Ectodermal cell (in vitro differentiated cells): ENCODE measurements around the gene DNAH9.

Experiments used
- H3K27ac ChIP-seq: 2 replicates; pipeline ENCODE4 v1.7.0; 2013; ENCODE audit warnings: mild to moderate bottlenecking, low read depth, low read length; ENCODE audit not compliant: insufficient read depth, poor library complexity, severe bottlenecking
- H3K27me3 ChIP-seq: 2 replicates; pipeline ENCODE4 v1.7.0; 2013; ENCODE audit warnings: mild to moderate bottlenecking, low read length; ENCODE audit not compliant: insufficient read depth, control insufficient read depth, poor library complexity, severe bottlenecking
- H3K36me3 ChIP-seq: one replicate; pipeline ENCODE4 v1.7.0; 2013; ENCODE audit warnings: low read length; ENCODE audit not compliant: control insufficient read depth, insufficient read depth
- H3K4me1 ChIP-seq: one replicate; pipeline ENCODE4 v1.7.0; 2013; ENCODE audit warnings: low read length; ENCODE audit not compliant: control insufficient read depth, insufficient read depth
- H3K4me3 ChIP-seq: 2 replicates; pipeline ENCODE4 v1.7.0; 2013; ENCODE audit warnings: low read depth, low read length, control low read depth; ENCODE audit not compliant: insufficient read depth
- H3K9me3 ChIP-seq: 2 replicates; pipeline ENCODE4 v1.7.0; 2013; ENCODE audit warnings: mild to moderate bottlenecking, low read length, moderate library complexity; ENCODE audit not compliant: control insufficient read depth
- WGBS, 2 experiments: methylation state at CpG; one replicate each; pipeline ENCODE4 v1.1.7; 2013; ENCODE audit warnings: missing lambda C conversion rate in 2 of 2; 5-methylcytosine and 5-hydroxymethylcytosine counted together

DNAH9 gene

GRCh38 chr17:11795906-11796305, 197.6 kb downstream of the DNAH9 start:
- no peak overlapping the region for H3K4me3 ChIP-seq
- no peaks in the 10 kb centered on the region for H3K36me3 ChIP-seq
- WGBS, 2 experiments: 94 to 95% methylated on average over 1 of the region's 1 CpG
- H3K27ac ChIP-seq: no peak overlapping the region
- no peaks in the 10 kb centered on the region for H3K4me1 ChIP-seq
- H3K9me3 ChIP-seq: no peaks in the 10 kb centered on the region
- no peaks in the 10 kb centered on the region for H3K27me3 ChIP-seq

GRCh38 chr17:11797803-11798202, 199.5 kb downstream of the DNAH9 start:
- Histone ChIP-seq H3K36me3 (no peaks in the 10 kb centered on the region), H3K4me1 (no peaks in the 10 kb centered on the region), H3K27ac (no peak overlapping the region), H3K9me3 (no peaks in the 10 kb centered on the region), H3K27me3 (no peaks in the 10 kb centered on the region), H3K4me3 (no peak overlapping the region)
- WGBS, 2 experiments: 90 to 94% methylated on average over 8 of the region's 8 CpGs

- WGBS, 2 experiments: 71 to 79% methylated on average over 8 to 9 of the region's 9 CpGs
- no peaks in the 10 kb centered on the region for H3K9me3 ChIP-seq
- H3K36me3 ChIP-seq: no peaks in the 10 kb centered on the region
- H3K4me3 ChIP-seq: no peak overlapping the region
- no peaks in the 10 kb centered on the region for H3K27me3 ChIP-seq
- peaks cover 7% of the 10 kb centered on the region for H3K4me1 ChIP-seq
- H3K27ac ChIP-seq: no peak overlapping the region
Measured at GRCh38 chr17:11803231-11803969, 205.1 kb downstream of the DNAH9 start.

GRCh38 chr17:11805138-11805537, 206.9 kb downstream of the DNAH9 start:
- Histone ChIP-seq H3K4me3 (no peak overlapping the region), H3K9me3 (no peaks in the 10 kb centered on the region), H3K36me3 (no peaks in the 10 kb centered on the region), H3K27me3 (no peaks in the 10 kb centered on the region), H3K27ac (no peak overlapping the region), H3K4me1 (peaks cover 7% of the 10 kb centered on the region)
- 90 to 95% methylated on average over 4 to 6 of the region's 6 CpGs for WGBS, 2 experiments

GRCh38 chr17:11805952-11806351, 207.7 kb downstream of the DNAH9 start:
- 96 to 98% methylated on average over 7 of the region's 7 CpGs for WGBS, 2 experiments
- Histone ChIP-seq H3K36me3 (no peaks in the 10 kb centered on the region), H3K27me3 (no peaks in the 10 kb centered on the region), H3K4me3 (no peak overlapping the region), H3K27ac (no peak overlapping the region), H3K4me1 (peaks cover 7% of the 10 kb centered on the region), H3K9me3 (no peaks in the 10 kb centered on the region)

GRCh38 chr17:11807606-11808005, 209.3 kb downstream of the DNAH9 start:
- peaks cover 7% of the 10 kb centered on the region for H3K4me1 ChIP-seq
- no peaks in the 10 kb centered on the region for H3K36me3 ChIP-seq
- no peak overlapping the region for H3K27ac ChIP-seq
- WGBS, 2 experiments: 89 to 94% methylated on average over 7 of the region's 7 CpGs
- H3K9me3 ChIP-seq: no peaks in the 10 kb centered on the region
- no peaks in the 10 kb centered on the region for H3K27me3 ChIP-seq
- H3K4me3 ChIP-seq: no peak overlapping the region

- Histone ChIP-seq H3K9me3 (no peaks in the 10 kb centered on the region), H3K36me3 (no peaks in the 10 kb centered on the region), H3K4me3 (no peak overlapping the region), H3K27ac (no peak overlapping the region), H3K27me3 (no peaks in the 10 kb centered on the region), H3K4me1 (no peaks in the 10 kb centered on the region)
- 89 to 100% methylated on average over 3 to 4 of the region's 4 CpGs for WGBS, 2 experiments
Measured at GRCh38 chr17:11813278-11813677, 215.0 kb downstream of the DNAH9 start.

- H3K4me3 ChIP-seq: no peak overlapping the region
- H3K27ac ChIP-seq: no peak overlapping the region
- H3K4me1 ChIP-seq: no peaks in the 10 kb centered on the region
- H3K27me3 ChIP-seq: no peaks in the 10 kb centered on the region
- no peaks in the 10 kb centered on the region for H3K36me3 ChIP-seq
- H3K9me3 ChIP-seq: no peaks in the 10 kb centered on the region
Measured at GRCh38 chr17:11813871-11814270, 215.6 kb downstream of the DNAH9 start.

GRCh38 chr17:11814655-11815262, 216.5 kb downstream of the DNAH9 start:
- WGBS, 2 experiments: 89 to 98% methylated on average over 3 of the region's 3 CpGs
- H3K36me3 ChIP-seq: no peaks in the 10 kb centered on the region

GRCh38 chr17:11816409-11816808, 218.1 kb downstream of the DNAH9 start:
- WGBS, 2 experiments: 91 to 96% methylated on average over 2 of the region's 2 CpGs
- no peaks in the 10 kb centered on the region for H3K27me3 ChIP-seq
- H3K36me3 ChIP-seq: no peaks in the 10 kb centered on the region
- H3K4me1 ChIP-seq: no peaks in the 10 kb centered on the region
- H3K9me3 ChIP-seq: no peaks in the 10 kb centered on the region
- no peak overlapping the region for H3K4me3 ChIP-seq
- no peak overlapping the region for H3K27ac ChIP-seq

More at GRCh38 chr17:11814655-11815262, 216.5 kb downstream of the DNAH9 start:
- no peak overlapping the region for H3K27ac ChIP-seq
- no peaks in the 10 kb centered on the region for H3K4me1 ChIP-seq
- no peak overlapping the region for H3K4me3 ChIP-seq
- no peaks in the 10 kb centered on the region for H3K27me3 ChIP-seq
- H3K9me3 ChIP-seq: no peaks in the 10 kb centered on the region
